GM12878 (cell line): ENCODE data around the gene PLEKHH1. TPM values are rescaled to one million over a fixed set of nuclear protein-coding genes. Genes with fewer than 3 reads are reported as not detected.

ENCODE experiments used
- ATAC-seq: fragments of 200-7000 bp; cut with Tn5 transposase; 3 replicates; pipeline ENCODE4 v1.9.1; 2020; ENCODE audit warnings: mild to moderate bottlenecking, moderate library complexity
- BruUV-seq: library from RNA; stranded (reverse); fragments of 400-500 nt; replicated peaks from 2 replicates; lab custom pipeline; 2021; lab: Mats Ljungman, UMichigan
- CTCF ChIA-PET: fragments of 300-600 bp; sonication (Branson Sonifier 250); formaldehyde crosslinking; extraction: SDS; loops from one replicate; lab custom pipeline; 2021; ENCODE audit warnings: inconsistent platforms; lab: Yijun Ruan, JAX
- POLR2A ChIA-PET: fragments of 350-600 bp; formaldehyde crosslinking; extraction: SDS; loops from one replicate; lab custom pipeline; 2021; ENCODE audit warnings: inconsistent platforms; lab: Charles Lee
- RAD21 ChIA-PET: fragments of 300-600 bp; sonication (Branson Sonifier 250); formaldehyde crosslinking; loops from one replicate; lab custom pipeline; 2023; ENCODE audit warnings: antibody characterized with exemption; ENCODE audit not compliant: unreplicated experiment; lab: Charles Lee
- SMC1A ChIA-PET: fragments of 300-600 bp; sonication (Branson Sonifier 250); formaldehyde crosslinking; loops from one replicate; lab custom pipeline; 2023; ENCODE audit not compliant: unreplicated experiment, uncharacterized antibody; lab: Charles Lee
- DNase-seq: peaks from one replicate; pipeline ENCODE4 v3.0.0-alpha.2; 2011; ENCODE audit warnings: low read depth, low spot score
- FAIRE-seq: peaks from 3 replicates; lab custom pipeline; 2011; peaks lifted over from hg19 to GRCh38; lab: Jason Lieb, UNC
- H2AFZ ChIP-seq: 2 replicates; pipeline ENCODE4 v1.6.0; 2011; ENCODE audit warnings: low read depth, low read length, control low read depth; ENCODE audit not compliant: control insufficient read depth
- H3K27ac ChIP-seq: 2 replicates; pipeline ENCODE4 v1.5.1; 2011; ENCODE audit warnings: control low read depth; ENCODE audit not compliant: control insufficient read depth, insufficient read depth
- H3K27me3 ChIP-seq, 2 experiments: replicated peaks in 1 of 2; 2 replicates each; pipeline versions ENCODE4 v1.6.0 to v1.6.1; 2011; ENCODE audit warnings: low read length in 1 of 2; ENCODE audit not compliant: control insufficient read depth in 2 of 2, insufficient read depth in 2 of 2
- H3K36me3 ChIP-seq, 2 experiments: 2 replicates each; pipeline ENCODE4 v1.5.1; 2011; ENCODE audit warnings: low read length in 1 of 2; ENCODE audit not compliant: control insufficient read depth in 2 of 2, insufficient read depth in 2 of 2
- H3K4me1 ChIP-seq: 2 replicates; pipeline ENCODE4 v1.6.1; 2011; ENCODE audit warnings: mild to moderate bottlenecking, low read length, moderate library complexity, mixed read lengths; ENCODE audit not compliant: control insufficient read depth, insufficient read depth
- H3K4me2 ChIP-seq: 2 replicates; pipeline ENCODE4 v1.6.0; 2011; ENCODE audit warnings: control low read depth; ENCODE audit not compliant: control insufficient read depth, insufficient read depth
- H3K4me3 ChIP-seq: fragments of 200-600 bp; sonication (generic); 2 replicates; pipeline ENCODE4 v1.5.1; 2016
- H3K79me2 ChIP-seq: 2 replicates; pipeline ENCODE4 v1.6.0; 2011; ENCODE audit warnings: low read length; ENCODE audit not compliant: control insufficient read depth, insufficient read depth
- H3K9ac ChIP-seq: 2 replicates; pipeline ENCODE4 v1.8.0; 2011; ENCODE audit warnings: low read length, control low read depth, mixed read lengths; ENCODE audit not compliant: control insufficient read depth, insufficient read depth
- H3K9me3 ChIP-seq: replicated peaks from 3 replicates; pipeline ENCODE4 v1.5.1; 2011; ENCODE audit warnings: mild to moderate bottlenecking, low read length; ENCODE audit not compliant: control insufficient read depth, insufficient read depth
- H4K20me1 ChIP-seq: 2 replicates; pipeline ENCODE4 v1.6.0; 2011; ENCODE audit not compliant: control insufficient read depth, insufficient read depth
- BCL11A ChIP-seq: IDR thresholded peaks from 2 replicates; pipeline ENCODE4 v1.6.1; 2011; ENCODE audit warnings: low read depth, low read length
- FOS ChIP-seq: IDR thresholded peaks from 3 replicates; pipeline ENCODE4 v1.6.1; 2011; ENCODE audit warnings: borderline replicate concordance; ENCODE audit not compliant: insufficient read length; ENCODE audit errors: extremely low read depth
- JUND ChIP-seq: IDR thresholded peaks from 2 replicates; pipeline ENCODE4 v1.6.1; 2012; ENCODE audit warnings: low read depth, mild to moderate bottlenecking, low read length, improper control_type of control experiment, moderate library complexity
- MTA2 ChIP-seq: fragments of 450-650 bp; IDR thresholded peaks from 2 replicates; pipeline ENCODE4 v1.6.1; 2016; ENCODE audit warnings: low read depth, mild to moderate bottlenecking, moderate library complexity
- NBN ChIP-seq: fragments of 450-650 bp; IDR thresholded peaks from 2 replicates; pipeline ENCODE4 v1.6.1; 2016
- NFIC ChIP-seq: IDR thresholded peaks from 2 replicates; pipeline ENCODE4 v1.6.1; 2012; ENCODE audit warnings: low read depth, mild to moderate bottlenecking, inconsistent platforms, low read length, moderate library complexity
- NR2C2 ChIP-seq: IDR thresholded peaks from 2 replicates; pipeline ENCODE4 v1.6.1; 2011; ENCODE audit warnings: borderline replicate concordance, low read depth; ENCODE audit not compliant: control insufficient read depth, insufficient read length
- POLR2AphosphoS5 ChIP-seq: IDR thresholded peaks from 2 replicates; pipeline ENCODE4 v1.6.1; 2011; ENCODE audit warnings: mild to moderate bottlenecking, low read length, inconsistent platforms
- SREBF1 ChIP-seq: IDR thresholded peaks from 2 replicates; pipeline ENCODE4 v1.6.1; 2012; ENCODE audit warnings: mild to moderate bottlenecking, low read length
- SRF ChIP-seq, 2 experiments: IDR thresholded peaks; 2 replicates each; pipeline ENCODE4 v1.6.1; 2011; ENCODE audit warnings: low read depth in 2 of 2, low read length in 2 of 2, mild to moderate bottlenecking in 1 of 2, moderate library complexity in 1 of 2
- SUPT20H ChIP-seq: IDR thresholded peaks from 2 replicates; pipeline ENCODE4 v1.6.1; 2011; ENCODE audit warnings: low read depth, mild to moderate bottlenecking, low read length, moderate library complexity, borderline replicate concordance; ENCODE audit not compliant: control insufficient read depth
- TCF3 ChIP-seq: IDR thresholded peaks from 2 replicates; pipeline ENCODE4 v1.6.1; 2012; ENCODE audit warnings: low read depth, mild to moderate bottlenecking, low read length, borderline replicate concordance; ENCODE audit not compliant: insufficient read depth
- ZNF622 ChIP-seq: fragments of 450-650 bp; IDR thresholded peaks from 2 replicates; pipeline ENCODE4 v1.6.1; 2017; ENCODE audit warnings: mild to moderate bottlenecking, inconsistent platforms
- WGBS: methylation state at CpG from one replicate; pipeline ENCODE4 v1.1.6; 2016; ENCODE audit warnings: low lambda C conversion rate; ENCODE audit not compliant: insufficient replicate concordance, insufficient coverage; ENCODE audit errors: missing lambda C conversion rate; 5-methylcytosine and 5-hydroxymethylcytosine counted together
- in situ Hi-C: fragments of 300-500 bp; cut with MboI; formaldehyde crosslinking; loops from 9 replicates; pipeline ENCODE4 v1.14.3; 2018; ENCODE audit warnings: mixed read lengths
- intact Hi-C: fragments of 100-400 bp; cut with micrococcal nuclease; formaldehyde crosslinking; loops from one replicate; pipeline ENCODE4 v1.14.2; 2022; ENCODE audit not compliant: unreplicated experiment
- polyA plus RNA-seq, 11 experiments: library from polyadenylated mRNA; depleted of rRNA in 4 of 11; unstranded in 6 of 11; stranded (reverse) in 5 of 11; fragments of >200 nt; fragmentation: Nextera tagmentation in 4 of 11; fragmentation: Illumina TruSeq in 1 of 11; extraction: Ambion mirVana in 4 of 11; extraction: Trizol in 1 of 11; gene quantifications; 1 replicate in 1 of 11; 2 replicates in 10 of 11; pipeline versions ENCODE4 v1.2.1 to v1.2.3, GENCODE V29; 2011 to 2016; ENCODE audit warnings: inconsistent platforms in 2 of 11, missing spikeins in 2 of 11, low read depth in 1 of 11
- total RNA-seq, 4 experiments: library from RNA; depleted of rRNA in 3 of 4; stranded (reverse); fragments of >200 nt in 3 of 4; fragmentation: Illumina TruSeq in 1 of 4; extraction: Trizol in 1 of 4; gene quantifications; 2 replicates each; pipeline versions ENCODE4 v1.2.1 to v1.2.3, GENCODE V29; 2013 to 2021
- TF ChIP-seq, protein P1 (sequence below): IDR thresholded peaks from 2 replicates; pipeline ENCODE4 v1.6.1; 2011; ENCODE audit warnings: mild to moderate bottlenecking, low read depth, low read length, moderate library complexity; ENCODE audit not compliant: insufficient replicate concordance
- TF ChIP-seq, protein P2 (sequence below): fragments of 450-650 bp; IDR thresholded peaks from 2 replicates; pipeline ENCODE4 v1.6.1; 2017; ENCODE audit warnings: mild to moderate bottlenecking, moderate library complexity

Gene PLEKHH1
- total and polyA plus RNA-seq, 10 of the 15 experiments (the other 5 are each of a cell fraction or from before 2014, with no cell fraction given), result 0.11 to 0.95 (median 0.41) TPM

DNA sequence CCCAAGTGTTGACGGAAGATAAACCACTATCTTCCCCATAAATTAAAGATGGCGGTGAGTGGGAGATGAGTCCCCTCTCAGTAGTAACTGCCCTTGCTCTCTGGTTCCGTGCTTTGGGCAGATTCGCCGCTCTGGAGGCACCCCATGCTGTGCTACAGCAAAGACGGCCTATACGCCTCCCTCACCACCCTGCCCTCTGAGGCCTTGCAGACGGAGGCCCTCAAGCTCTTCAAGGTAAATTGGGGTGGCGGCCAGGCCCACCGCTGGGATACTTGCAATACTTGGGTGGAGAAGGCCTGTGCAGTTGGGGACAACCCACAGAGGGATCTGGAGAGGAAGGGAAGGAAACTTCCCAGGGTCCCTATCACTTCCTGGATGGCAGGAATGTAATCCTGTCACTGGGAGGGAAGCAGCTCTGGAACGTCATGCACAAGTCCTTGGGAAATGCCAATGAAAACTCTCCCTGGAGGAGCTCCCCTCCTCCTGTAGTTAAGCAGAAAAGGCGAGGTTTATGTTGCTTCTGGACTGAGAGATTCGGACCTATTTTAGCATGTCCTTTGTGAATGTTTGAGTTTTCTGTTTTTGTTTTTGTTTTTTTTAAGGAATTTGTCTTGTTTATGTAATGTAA, 44.2 kb downstream of the PLEKHH1 start (continued):
- TF ChIP-seq SREBF1 (no peak), ZNF622 (no peak), SRF (IDR thresholded peaks at IDR 0.05; ENCODE audit: low read depth in 2 of 2, low read length in 2 of 2) (no peak), NFIC (no peak), SUPT20H (no peak)

DNA sequence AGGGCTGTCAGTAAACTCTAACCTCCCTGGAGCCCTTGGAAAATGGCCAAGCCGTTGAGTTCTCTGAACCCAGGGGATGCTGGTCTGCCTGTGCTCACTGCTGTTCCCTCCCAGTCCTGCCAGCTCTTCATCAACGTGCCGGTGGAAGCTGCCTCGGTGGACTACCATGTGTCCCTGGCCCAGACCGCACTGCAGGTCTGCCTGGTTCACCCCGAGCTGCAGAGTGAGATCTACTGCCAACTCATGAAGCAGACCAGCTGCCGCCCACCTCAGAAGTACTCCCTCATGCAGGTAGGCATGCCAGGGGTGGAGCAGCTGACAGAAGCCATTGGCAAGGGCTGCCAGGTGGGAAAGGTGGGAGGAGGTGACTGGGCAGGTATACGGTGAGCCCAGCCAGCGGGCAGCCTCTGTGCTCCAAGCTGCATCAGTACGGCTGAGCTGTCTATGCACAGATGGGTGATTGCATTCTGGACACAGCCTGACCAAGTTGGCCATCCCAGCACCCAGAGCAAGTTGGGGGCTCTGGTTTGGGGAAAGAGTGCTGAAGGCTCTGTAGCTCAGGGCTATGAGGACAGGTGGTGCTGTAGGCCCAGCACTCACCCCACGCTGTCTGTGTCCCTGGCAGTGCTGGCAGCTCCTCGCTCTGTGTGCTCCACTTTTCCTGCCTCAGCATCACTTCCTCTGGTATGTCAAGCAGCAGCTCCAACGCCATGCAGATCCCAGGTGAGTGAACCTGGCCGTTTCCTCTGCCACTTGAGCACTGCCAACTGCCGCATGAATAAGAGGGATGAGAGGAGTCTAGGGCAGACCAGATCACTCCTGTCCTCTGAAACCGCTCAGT, 45.0 kb downstream of the PLEKHH1 start:
- no peak for TF ChIP-seq NR2C2
- TF ChIP-seq FOS, result no peak
- TF ChIP-seq JUND, result no peak
- TF ChIP-seq MTA2, result no peak
- TF ChIP-seq TCF3, result no peak
- no peak for TF ChIP-seq NBN
- TF ChIP-seq SRF (IDR thresholded peaks at IDR 0.05; ENCODE audit: low read depth in 2 of 2, low read length in 2 of 2), result no peak
- TF ChIP-seq, protein P1, sequence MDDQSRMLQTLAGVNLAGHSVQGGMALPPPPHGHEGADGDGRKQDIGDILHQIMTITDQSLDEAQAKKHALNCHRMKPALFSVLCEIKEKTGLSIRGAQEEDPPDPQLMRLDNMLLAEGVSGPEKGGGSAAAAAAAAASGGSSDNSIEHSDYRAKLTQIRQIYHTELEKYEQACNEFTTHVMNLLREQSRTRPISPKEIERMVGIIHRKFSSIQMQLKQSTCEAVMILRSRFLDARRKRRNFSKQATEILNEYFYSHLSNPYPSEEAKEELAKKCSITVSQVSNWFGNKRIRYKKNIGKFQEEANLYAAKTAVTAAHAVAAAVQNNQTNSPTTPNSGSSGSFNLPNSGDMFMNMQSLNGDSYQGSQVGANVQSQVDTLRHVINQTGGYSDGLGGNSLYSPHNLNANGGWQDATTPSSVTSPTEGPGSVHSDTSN, result no peak
- TF ChIP-seq POLR2AphosphoS5, result no peak
- TF ChIP-seq, protein P2, sequence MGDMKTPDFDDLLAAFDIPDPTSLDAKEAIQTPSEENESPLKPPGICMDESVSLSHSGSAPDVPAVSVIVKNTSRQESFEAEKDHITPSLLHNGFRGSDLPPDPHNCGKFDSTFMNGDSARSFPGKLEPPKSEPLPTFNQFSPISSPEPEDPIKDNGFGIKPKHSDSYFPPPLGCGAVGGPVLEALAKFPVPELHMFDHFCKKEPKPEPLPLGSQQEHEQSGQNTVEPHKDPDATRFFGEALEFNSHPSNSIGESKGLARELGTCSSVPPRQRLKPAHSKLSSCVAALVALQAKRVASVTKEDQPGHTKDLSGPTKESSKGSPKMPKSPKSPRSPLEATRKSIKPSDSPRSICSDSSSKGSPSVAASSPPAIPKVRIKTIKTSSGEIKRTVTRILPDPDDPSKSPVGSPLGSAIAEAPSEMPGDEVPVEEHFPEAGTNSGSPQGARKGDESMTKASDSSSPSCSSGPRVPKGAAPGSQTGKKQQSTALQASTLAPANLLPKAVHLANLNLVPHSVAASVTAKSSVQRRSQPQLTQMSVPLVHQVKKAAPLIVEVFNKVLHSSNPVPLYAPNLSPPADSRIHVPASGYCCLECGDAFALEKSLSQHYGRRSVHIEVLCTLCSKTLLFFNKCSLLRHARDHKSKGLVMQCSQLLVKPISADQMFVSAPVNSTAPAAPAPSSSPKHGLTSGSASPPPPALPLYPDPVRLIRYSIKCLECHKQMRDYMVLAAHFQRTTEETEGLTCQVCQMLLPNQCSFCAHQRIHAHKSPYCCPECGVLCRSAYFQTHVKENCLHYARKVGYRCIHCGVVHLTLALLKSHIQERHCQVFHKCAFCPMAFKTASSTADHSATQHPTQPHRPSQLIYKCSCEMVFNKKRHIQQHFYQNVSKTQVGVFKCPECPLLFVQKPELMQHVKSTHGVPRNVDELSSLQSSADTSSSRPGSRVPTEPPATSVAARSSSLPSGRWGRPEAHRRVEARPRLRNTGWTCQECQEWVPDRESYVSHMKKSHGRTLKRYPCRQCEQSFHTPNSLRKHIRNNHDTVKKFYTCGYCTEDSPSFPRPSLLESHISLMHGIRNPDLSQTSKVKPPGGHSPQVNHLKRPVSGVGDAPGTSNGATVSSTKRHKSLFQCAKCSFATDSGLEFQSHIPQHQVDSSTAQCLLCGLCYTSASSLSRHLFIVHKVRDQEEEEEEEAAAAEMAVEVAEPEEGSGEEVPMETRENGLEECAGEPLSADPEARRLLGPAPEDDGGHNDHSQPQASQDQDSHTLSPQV, result no peak
- TF ChIP-seq BCL11A, result no peak
- TF ChIP-seq, all 136 proteins: peak for 0
- Histone ChIP-seq H3K79me2 (no peaks in the 10 kb centered on the region), H3K4me3 (no peak overlapping the region), H3K9me3 (no peaks in the 10 kb centered on the region), H3K4me1 (no peaks in the 10 kb centered on the region), H2AFZ (no peak overlapping the region), H4K20me1 (peaks cover 2% of the 10 kb centered on the region; the same call in 1 of the 2 replicates), H3K9ac (no peak overlapping the region), H3K36me3 (no peaks in the 10 kb centered on the region), H3K27me3 (no peaks in the 10 kb centered on the region), H3K27ac (no peak overlapping the region), H3K4me2 (no peak overlapping the region)
- no peak for ATAC-seq
- in situ Hi-C loops (no loop called here), intact Hi-C loops (no loop called here)
- no peak for FAIRE-seq
- RAD21 ChIA-PET, result interaction anchor here (1.0 to 1.2 kb wide), 2 partner anchors 50 to 150 kb away, joined by 3 to 4 read pairs; no protein-coding TSS in a partner anchor
- WGBS, result 42% methylated on average over 16 of the region's 16 CpGs
- no TSS peak for BruUV-seq
- POLR2A ChIA-PET, result interaction anchor here (0.5 kb wide), 1 partner anchor 173 kb away, joined by 3 read pairs; no protein-coding TSS in a partner anchor
- CTCF ChIA-PET, result interaction anchor here (1.0 to 27.6 kb wide), 6 partner anchors 10 to 154 kb away, joined by 3 to 583 read pairs (median 4); partner anchors contain the start of gene RDH12
- DNase-seq, result no peak
- SMC1A ChIA-PET, result interaction anchor here (12.1 kb wide), 1 partner anchor 125 kb away, joined by 206 read pairs; the partner anchor contains the start of gene RDH12
